T47D (cell line): ENCODE results near the gene ZNF557.

Experiments
- DNase-seq, 2 experiments: peaks; one replicate each; pipeline versions ENCODE4 v3.0.0 to v3.0.0-alpha.2; 2011 to 2012; ENCODE audit warnings: low read depth in 1 of 2, low spot score in 1 of 2
- JUND ChIP-seq: IDR thresholded peaks from 2 replicates; pipeline ENCODE4 v1.6.1; 2012; ENCODE audit warnings: low read depth
- in situ Hi-C: cut with HindIII; loops from 2 replicates; pipeline ENCODE4 v1.10.0; 2016; ENCODE audit warnings: low sequenced_read_pairs, low pct_unique_long_range_greater_than_20kb

ZNF557 gene

DNA sequence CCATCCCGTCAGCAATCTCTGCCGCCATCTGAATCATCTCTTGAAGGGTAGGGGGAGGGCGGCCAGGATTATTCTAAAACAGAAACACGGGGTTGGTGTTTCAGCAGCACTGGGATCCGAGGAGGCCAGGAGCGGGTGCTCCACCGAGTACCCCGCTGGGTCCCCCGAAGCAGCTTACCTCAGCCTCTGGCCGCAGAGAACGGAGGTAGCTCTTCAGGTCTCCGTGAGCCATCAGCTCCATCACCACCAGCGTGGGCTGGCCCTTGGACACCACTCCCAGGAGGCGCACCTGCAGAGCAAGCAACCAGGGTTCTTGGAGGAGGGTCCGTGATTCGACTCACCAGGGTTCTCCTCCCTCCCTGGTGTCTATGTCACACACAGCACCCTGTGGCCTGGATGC is 53.2 kb downstream of the ZNF557 start:
- in situ Hi-C loops: no loop called here
- DNase-seq: no peak
- TF ChIP-seq JUND: no peak

DNA sequence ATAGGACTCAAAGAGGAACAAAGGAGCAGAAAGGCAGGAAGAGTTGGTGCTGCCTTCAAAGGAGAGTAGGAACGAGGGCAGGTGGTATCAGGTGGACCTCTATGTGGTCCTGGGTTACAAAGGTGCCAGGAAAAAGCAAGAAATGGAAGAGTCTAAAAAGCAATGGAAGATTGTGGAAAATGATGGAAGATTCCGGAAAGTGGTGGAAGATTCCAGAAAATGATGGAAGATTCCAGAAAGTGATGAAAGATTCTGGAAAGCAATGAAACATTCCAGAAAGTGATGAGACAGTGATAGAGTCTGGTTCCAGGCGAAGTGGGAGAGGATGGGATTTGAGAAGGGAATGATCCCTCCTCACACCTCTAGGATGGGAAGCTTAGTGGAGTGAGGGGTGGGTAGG is 55.3 kb downstream of the ZNF557 start:
- in situ Hi-C loops: no loop called here
- TF ChIP-seq JUND: no peak
- no peak for DNase-seq

DNA sequence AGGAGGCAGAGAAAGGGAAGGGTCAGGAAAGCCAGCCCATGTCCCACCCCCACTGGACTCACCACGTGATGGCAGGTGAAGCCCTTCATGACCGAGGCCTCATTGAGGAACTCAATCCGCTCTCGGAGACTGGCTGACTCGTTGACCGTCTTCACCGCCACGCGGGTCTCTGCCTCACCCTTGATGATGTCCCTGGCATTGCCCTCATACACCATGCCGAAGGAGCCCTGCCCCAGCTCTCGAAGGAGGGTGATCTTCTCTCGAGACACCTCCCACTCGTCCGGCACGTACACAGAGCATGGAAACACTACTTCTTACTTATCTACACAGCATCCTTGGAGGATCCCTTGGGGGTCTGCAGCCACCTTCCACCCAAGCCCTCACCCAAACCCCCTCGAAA is 55.7 kb downstream of the ZNF557 start:
- no peak for TF ChIP-seq JUND
- in situ Hi-C loops: no loop called here
- no peak for DNase-seq

DNA sequence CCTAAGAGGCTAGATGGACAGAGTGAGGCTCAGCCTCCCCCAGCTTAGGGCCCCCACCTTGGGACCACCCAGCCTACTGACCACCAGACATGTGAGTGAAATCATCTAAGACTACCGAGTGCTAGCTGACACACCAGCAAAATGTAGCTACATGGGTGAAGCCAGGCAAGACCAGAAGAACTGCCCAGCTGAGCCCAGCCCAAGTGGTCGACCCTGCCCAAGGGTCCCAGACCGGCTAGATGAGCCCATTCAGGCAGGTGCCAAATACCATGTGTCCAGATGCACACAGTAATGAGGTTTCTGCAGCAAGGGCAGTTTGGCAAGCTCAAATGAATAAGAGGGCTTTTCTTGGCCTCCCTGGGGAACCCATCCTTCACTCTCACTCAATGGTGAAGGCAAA is 56.6 kb downstream of the ZNF557 start:
- in situ Hi-C loops: no loop called here
- no peak for DNase-seq
- TF ChIP-seq JUND: no peak

DNA sequence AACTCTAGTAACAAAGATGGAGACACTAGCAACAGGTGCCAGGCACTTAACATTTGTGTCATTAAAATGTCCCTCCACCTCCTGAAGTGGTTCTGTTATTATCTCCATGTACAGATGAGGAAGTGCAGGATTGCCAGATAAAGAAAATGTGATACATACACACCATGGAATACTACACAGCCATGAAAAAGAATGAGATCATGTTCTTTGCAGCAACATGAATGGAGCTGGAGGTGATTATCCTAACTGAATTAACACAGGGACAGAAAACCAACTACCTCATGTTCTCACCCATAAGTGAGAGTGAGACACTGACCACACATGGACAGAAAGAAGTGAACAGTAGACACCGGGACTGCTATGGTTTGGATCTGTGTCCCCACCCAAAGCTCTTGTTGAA is 60.5 kb downstream of the ZNF557 start:
- in situ Hi-C loops: no loop called here
- DNase-seq: no peak
- TF ChIP-seq JUND: no peak

DNA sequence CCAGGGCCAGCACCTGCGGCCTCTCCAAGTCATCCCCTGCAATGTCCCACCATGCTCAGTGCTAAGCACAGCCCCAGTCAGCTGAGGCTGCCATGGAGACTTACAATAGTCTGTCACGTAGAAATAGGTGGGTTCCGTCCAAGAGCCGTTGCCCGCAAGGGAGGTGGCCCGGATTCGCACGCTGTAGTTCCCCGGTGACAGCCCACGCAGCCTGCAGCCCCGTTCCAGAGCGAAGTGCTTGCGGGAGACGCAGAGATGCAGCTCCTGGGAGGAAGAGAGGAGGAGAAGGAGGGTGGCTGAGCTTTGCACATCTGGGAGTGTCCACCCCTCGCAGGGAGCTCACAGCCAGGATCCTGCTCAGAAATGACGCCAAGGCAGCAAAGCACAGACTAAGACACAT is 62.6 kb downstream of the ZNF557 start:
- in situ Hi-C loops: no loop called here
- no peak for TF ChIP-seq JUND
- DNase-seq: no peak

DNA sequence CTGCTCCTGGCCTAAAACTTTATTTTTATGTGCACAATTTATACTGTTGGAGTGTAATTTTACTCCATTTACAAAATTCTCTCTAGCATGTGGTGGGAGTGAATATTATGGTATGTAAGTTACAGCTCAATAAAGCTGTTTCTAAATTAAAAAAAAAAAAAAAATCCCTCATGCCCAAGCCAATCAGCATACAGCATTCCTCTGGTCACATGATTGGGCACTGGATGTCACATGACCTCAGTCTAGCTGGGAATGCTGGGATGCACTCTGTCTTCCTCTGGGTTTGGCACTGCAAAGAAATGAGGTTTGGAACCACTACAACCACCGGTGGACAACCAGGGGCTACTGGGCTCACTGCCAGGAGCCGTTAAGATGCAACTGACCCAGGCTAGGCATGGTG is 67.6 kb downstream of the ZNF557 start:
- in situ Hi-C loops: no loop called here

More for the DNA sequence above, 67.6 kb downstream of the ZNF557 start:
- no peak for DNase-seq
- no peak for TF ChIP-seq JUND
